Esophagus muscularis mucosa (tissue), 4 donors: ENCODE measurements around the gene PDHX. TPM values are rescaled to one million over a fixed set of nuclear protein-coding genes. Genes with fewer than 3 reads are reported as not detected.

Experiments
- DNase-seq: peaks from one replicate; pipeline ENCODE4 v3.0.0-alpha.2; 2017; ENCODE audit errors: extremely low spot score
- H3K27ac ChIP-seq, 4 donors: fragments of 200-600 bp; sonication (generic); replicated peaks in 1 of 4; 1 replicate in 3 of 4; 2 replicates in 1 of 4; pipeline ENCODE4 v1.5.1; 2016 to 2019; ENCODE audit warnings: mild to moderate bottlenecking in 1 of 4
- H3K27me3 ChIP-seq, 4 donors: fragments of 200-600 bp; sonication (generic); one replicate each; pipeline versions ENCODE4 v1.5.1 to v1.6.0; 2016 to 2019
- H3K36me3 ChIP-seq, 4 donors: fragments of 200-600 bp; sonication (generic); one replicate each; pipeline ENCODE4 v1.5.1; 2016 to 2019
- H3K4me1 ChIP-seq, 4 donors: fragments of 200-600 bp; sonication (generic); one replicate each; pipeline ENCODE4 v1.5.1; 2016 to 2019
- H3K4me3 ChIP-seq, 4 donors: fragments of 200-600 bp; sonication (generic); 1 replicate in 2 of 4; 2 replicates in 2 of 4; pipeline ENCODE4 v1.5.1; 2016 to 2019; ENCODE audit warnings: mild to moderate bottlenecking in 4 of 4, moderate library complexity in 1 of 4
- H3K9me3 ChIP-seq, 4 donors: fragments of 200-600 bp; sonication (generic); 1 replicate in 3 of 4; 2 replicates in 1 of 4; pipeline ENCODE4 v1.5.1; 2016 to 2019
- CTCF ChIP-seq, 3 experiments: fragments of 200-600 bp in 2 of 3; fragments of 450-650 bp in 1 of 3; sonication (generic) in 2 of 3; IDR thresholded peaks; one replicate each; pipeline ENCODE4 v1.5.1; 2017 to 2019; ENCODE audit warnings: antibody characterized with exemption in 3 of 3, mild to moderate bottlenecking in 2 of 3, moderate library complexity in 1 of 3
- EP300 ChIP-seq: sonication (generic); formaldehyde crosslinking; IDR thresholded peaks from one replicate; pipeline ENCODE4 v1.6.1; 2017; ENCODE audit warnings: antibody characterized with exemption
- POLR2A ChIP-seq: fragments of 450-650 bp; IDR thresholded peaks from one replicate; pipeline ENCODE4 v1.6.1; 2017; ENCODE audit warnings: antibody characterized with exemption, moderate library complexity, mild to moderate bottlenecking, low read depth
- POLR2AphosphoS5 ChIP-seq, 2 donors: sonication (generic); formaldehyde crosslinking; IDR thresholded peaks; one replicate each; pipeline ENCODE4 v1.6.1; 2017; ENCODE audit warnings: antibody characterized with exemption in 2 of 2
- WGBS: methylation state at CpG from one replicate; pipeline ENCODE4 v1.1.5; 2018; 5-methylcytosine and 5-hydroxymethylcytosine counted together
- intact Hi-C: fragments of 100-400 bp; cut with DNase I; formaldehyde crosslinking; loops from one replicate; pipeline ENCODE4 v1.15.1; 2023
- total RNA-seq, 4 donors: library from RNA; depleted of rRNA; stranded (reverse); fragments of >200 nt; gene quantifications; one replicate each; pipeline versions ENCODE4 v1.1.0 to v1.2.1, GENCODE V29; 2016

Gene PDHX
- total RNA-seq, 4 donors from 2014 or later, result 39.9 to 43.4 (median 42.1) TPM

- H3K36me3 ChIP-seq, result no peaks in the 10 kb centered on the region
- intact Hi-C loops, result no loop called here
- no peaks in the 10 kb centered on the region for H3K27me3 ChIP-seq
- WGBS, result 71% methylated on average over 3 of the region's 3 CpGs
- no peak for DNase-seq
- no peak overlapping the region for H3K27ac ChIP-seq
- H3K4me1 ChIP-seq, result peaks cover 3 to 6% (median 4%) of the 10 kb centered on the region in 4 donors
- no peak overlapping the region for H3K4me3 ChIP-seq
- no peaks in the 10 kb centered on the region for H3K9me3 ChIP-seq
- TF ChIP-seq CTCF (IDR thresholded peaks at IDR 0.05) (no peak), EP300 (no peak), POLR2AphosphoS5 (IDR thresholded peaks at IDR 0.05) (no peak), POLR2A (no peak)
These were observed 119.5 kb downstream of the PDHX start for GRCh38 chr11:35035894-35036408.

- Histone ChIP-seq H3K4me3 (no peak overlapping the region), H3K9me3 (no peaks in the 10 kb centered on the region), H3K27me3 (no peaks in the 10 kb centered on the region), H3K27ac (no peak overlapping the region), H3K4me1 (peaks cover 0 to 3% (median 0%) of the 10 kb centered on the region in 4 donors), H3K36me3 (no peaks in the 10 kb centered on the region)
- no peak for DNase-seq
- intact Hi-C loops, result no loop called here
- TF ChIP-seq CTCF (IDR thresholded peaks at IDR 0.05) (no peak), POLR2AphosphoS5 (IDR thresholded peaks at IDR 0.05) (no peak), EP300 (no peak), POLR2A (no peak)
- 61% methylated on average over 3 of the region's 3 CpGs for WGBS
These were observed 120.2 kb downstream of the PDHX start for GRCh38 chr11:35036639-35037038.

DNA sequence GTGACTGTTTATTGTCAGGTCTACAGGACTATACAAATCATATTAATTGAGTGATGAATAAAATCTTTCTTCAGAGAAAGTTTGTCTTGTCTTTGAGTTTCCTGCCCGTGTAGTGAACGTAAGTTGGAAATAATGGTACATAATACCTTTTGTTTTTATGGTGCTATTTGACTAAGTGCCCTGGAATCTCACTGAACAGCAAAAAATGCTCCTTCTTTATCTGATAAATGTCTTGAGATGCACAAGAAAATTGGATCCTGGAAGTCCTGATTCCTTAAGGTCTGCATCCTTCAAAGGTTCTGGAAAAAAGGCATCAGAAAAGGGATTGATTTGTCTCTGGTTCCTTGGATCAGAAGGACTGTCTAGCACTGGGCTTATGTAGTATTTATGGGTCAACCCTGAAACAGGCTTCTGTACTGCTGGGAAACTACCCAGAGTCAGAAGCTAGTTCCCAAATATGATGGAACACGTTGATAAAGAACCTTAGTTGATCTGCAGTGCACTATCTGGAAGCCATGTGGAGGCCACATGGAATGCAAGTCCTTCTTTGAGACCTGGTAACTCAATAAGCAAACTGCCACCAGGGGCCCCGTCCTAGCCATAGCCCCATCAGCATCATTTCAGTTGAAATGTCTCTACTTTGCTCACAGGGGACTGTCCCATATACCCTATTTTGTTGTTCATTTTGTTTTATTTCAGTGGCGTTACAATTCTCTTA lies 122.0 kb downstream of the PDHX start:
- no peak for DNase-seq

DNA sequence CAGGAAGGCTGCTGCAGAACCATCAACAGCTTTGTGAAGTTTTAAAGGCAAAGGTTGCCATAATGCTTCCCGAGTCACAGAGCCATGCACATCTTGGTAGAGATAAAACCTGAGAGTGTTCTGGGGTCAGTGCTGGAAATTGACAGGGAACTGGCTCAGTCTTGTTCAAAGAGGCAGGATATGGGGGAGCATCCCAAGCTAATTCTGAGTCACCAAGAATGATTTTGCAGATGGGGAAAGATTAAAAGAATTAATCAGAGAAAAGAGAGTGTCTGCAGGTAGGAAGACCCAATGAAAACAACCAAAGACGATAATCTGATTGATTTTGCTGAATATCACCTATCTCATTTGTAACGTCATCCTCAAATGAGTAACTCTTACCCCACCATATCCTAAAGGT lies 122.7 kb downstream of the PDHX start:
- Histone ChIP-seq H3K9me3 (no peaks in the 10 kb centered on the region), H3K27me3 (no peaks in the 10 kb centered on the region), H3K4me3 (no peak overlapping the region), H3K27ac (no peak overlapping the region), H3K4me1 (peaks cover 3 to 15% (median 9%) of the 10 kb centered on the region in 4 donors), H3K36me3 (no peaks in the 10 kb centered on the region)
- TF ChIP-seq POLR2A, result no peak
- TF ChIP-seq EP300, result no peak
- intact Hi-C loops, result no loop called here
- DNase-seq, result no peak
- WGBS, result 86% methylated on average over 3 of the region's 3 CpGs

More for the DNA sequence above, 122.0 kb downstream of the PDHX start:
- Histone ChIP-seq H3K4me1 (peaks cover under 1 to 8% (median 3%) of the 10 kb centered on the region in 4 donors), H3K9me3 (no peaks in the 10 kb centered on the region), H3K36me3 (no peaks in the 10 kb centered on the region), H3K4me3 (no peak overlapping the region), H3K27ac (no peak overlapping the region), H3K27me3 (no peaks in the 10 kb centered on the region)
- intact Hi-C loops, result no loop called here
- 90% methylated on average over 5 of the region's 5 CpGs for WGBS
- TF ChIP-seq POLR2AphosphoS5 (IDR thresholded peaks at IDR 0.05) (no peak), EP300 (no peak), CTCF (IDR thresholded peaks at IDR 0.05) (no peak), POLR2A (no peak)

DNA sequence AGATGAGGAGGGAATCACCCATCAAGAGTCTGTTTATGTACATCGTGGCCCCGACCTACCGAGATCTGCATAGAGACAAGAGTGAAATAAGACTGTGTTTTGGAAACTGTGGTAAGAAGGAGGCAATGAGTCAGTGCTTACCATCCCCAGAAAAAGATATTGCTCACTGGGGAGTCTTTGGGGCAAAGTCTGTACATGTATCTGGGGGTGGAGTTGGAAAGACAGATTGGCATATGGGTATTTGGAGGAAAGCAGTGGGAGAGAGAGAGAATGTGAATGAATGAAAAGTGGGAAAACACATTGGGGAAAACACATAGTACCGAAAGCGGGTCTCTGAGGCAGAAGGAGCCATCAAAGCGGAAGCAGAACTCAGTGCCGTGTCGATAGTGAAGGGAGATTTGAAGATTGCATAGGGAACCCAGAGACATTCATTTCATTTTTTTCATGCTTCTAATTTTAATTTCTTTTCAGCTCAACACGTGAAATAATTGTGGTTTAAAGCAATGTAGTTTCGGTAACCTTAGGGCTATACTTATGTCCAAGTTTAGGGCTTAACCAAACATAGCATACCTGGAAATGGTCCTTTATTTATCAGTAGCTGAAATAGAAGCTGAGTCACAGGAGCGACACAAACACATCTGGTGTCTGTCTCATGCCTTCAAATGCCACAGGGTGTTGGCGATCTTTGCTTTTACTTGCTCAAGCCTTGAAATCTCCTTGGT lies 124.0 kb downstream of the PDHX start:
- Histone ChIP-seq H3K27me3 (no peaks in the 10 kb centered on the region), H3K27ac (no peak overlapping the region), H3K4me3 (no peak overlapping the region), H3K36me3 (no peaks in the 10 kb centered on the region), H3K9me3 (no peaks in the 10 kb centered on the region), H3K4me1 (peaks cover 3 to 21% (median 12%) of the 10 kb centered on the region in 4 donors)
- no peak for DNase-seq
- WGBS, result 78% methylated on average over 12 of the region's 12 CpGs
- intact Hi-C loops, result no loop called here
- no peak for TF ChIP-seq EP300
- TF ChIP-seq POLR2AphosphoS5 (IDR thresholded peaks at IDR 0.05), result no peak
- TF ChIP-seq POLR2A, result no peak
- no peak for TF ChIP-seq CTCF (IDR thresholded peaks at IDR 0.05)
